ENCODE data around the gene KRT8. TPM values are rescaled to one million over a fixed set of nuclear protein-coding genes. Genes with fewer than 3 reads are reported as not detected.

The KRT8 gene
- total and polyA plus RNA-seq, 5 donors from 2014 or later: 0.13 to 0.73 TPM; not detected in 3

- H3K4me1 ChIP-seq (ENCODE audit: control insufficient read depth, insufficient read depth, low read length, poor library complexity, severe bottlenecking): no peaks in the 10 kb centered on the region
- no peaks in the 10 kb centered on the region for H3K36me3 Mint-ChIP-seq
- DNase-seq: no peak
These were observed 24.7 kb upstream of the KRT8 start for GRCh38 chr12:52929538-52929937.

GRCh38 chr12:52927964-52928363 lies 23.1 kb upstream of the KRT8 start:
- Histone ChIP-seq H3K27ac (ENCODE audit: insufficient read depth, low read length, poor library complexity, severe bottlenecking) (no peak overlapping the region), H3K36me3 (ENCODE audit: control insufficient read depth, insufficient read depth, low read length) (no peaks in the 10 kb centered on the region), H3K27me3 (ENCODE audit: control insufficient read depth, insufficient read depth, low read length) (no peaks in the 10 kb centered on the region), H3K9me3 (ENCODE audit: control insufficient read depth in 2 of 2, low read length in 2 of 2) (no peaks in the 10 kb centered on the region), H3K4me3 (ENCODE audit: low read depth, low read length) (no peak overlapping the region), H3K4me1 (ENCODE audit: control insufficient read depth, insufficient read depth, low read length, poor library complexity, severe bottlenecking) (no peaks in the 10 kb centered on the region)
- peaks cover 0 to 1% (median 0%) of the 10 kb centered on the region in 7 donors for H3K9me3 Mint-ChIP-seq
- ATAC-seq (ENCODE audit: low read depth in 2 of 2) (no peak), DNase-seq (no peak)
- peaks cover 9% of the 10 kb centered on the region for H3K27me3 Mint-ChIP-seq
- H3K4me1 Mint-ChIP-seq: no peaks in the 10 kb centered on the region
- H3K36me3 Mint-ChIP-seq: no peaks in the 10 kb centered on the region
- H3K4me3 Mint-ChIP-seq: no peak overlapping the region
- no peak overlapping the region for H3K27ac Mint-ChIP-seq

More at GRCh38 chr12:52929538-52929937, 24.7 kb upstream of the KRT8 start:
- no peak overlapping the region for H3K27ac ChIP-seq (ENCODE audit: insufficient read depth, low read length, poor library complexity, severe bottlenecking)
- Mint-ChIP-seq H3K27ac (no peak overlapping the region), H3K9me3 (peaks cover 0 to 1% (median 0%) of the 10 kb centered on the region in 7 donors), H3K4me3 (no peak overlapping the region), H3K4me1 (no peaks in the 10 kb centered on the region), H3K27me3 (peaks cover 9% of the 10 kb centered on the region)
- H3K9me3 ChIP-seq (ENCODE audit: control insufficient read depth in 2 of 2, low read length in 2 of 2): no peaks in the 10 kb centered on the region
- no peak for ATAC-seq (ENCODE audit: low read depth in 2 of 2)
- no peaks in the 10 kb centered on the region for H3K36me3 ChIP-seq (ENCODE audit: control insufficient read depth, insufficient read depth, low read length)
- H3K27me3 ChIP-seq (ENCODE audit: control insufficient read depth, insufficient read depth, low read length): no peaks in the 10 kb centered on the region
- no peak overlapping the region for H3K4me3 ChIP-seq (ENCODE audit: low read depth, low read length)

DNA sequence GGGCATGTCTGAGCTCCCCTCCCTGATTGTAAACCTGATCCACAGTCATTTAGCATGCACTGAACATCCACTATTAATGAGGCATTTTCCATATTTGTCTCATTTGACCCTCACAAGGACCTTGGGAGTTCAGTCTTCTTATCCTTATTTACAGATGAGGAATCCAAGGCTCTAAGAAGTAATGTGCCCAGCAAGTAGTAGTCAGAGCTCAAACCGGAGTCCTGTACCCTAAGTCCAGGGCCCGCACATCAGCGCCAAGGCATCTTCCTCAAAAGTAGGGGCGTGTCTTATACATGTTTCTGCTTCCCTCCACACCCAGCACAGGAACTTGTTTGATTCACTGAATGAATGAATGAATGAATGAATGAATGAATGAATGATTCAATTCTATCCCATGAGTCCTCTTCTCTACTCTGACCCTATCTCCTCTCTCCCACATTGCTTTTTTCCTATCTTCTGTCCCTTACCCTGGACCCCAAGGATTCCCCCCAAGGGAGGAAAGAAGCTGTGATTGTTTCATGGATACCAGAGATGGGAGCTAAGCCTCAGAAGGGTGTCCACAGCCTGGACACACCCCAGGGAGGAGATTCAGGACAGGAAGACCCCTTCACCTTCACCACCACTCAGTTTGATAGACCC lies 21.8 kb upstream of the KRT8 start:
- H3K4me1 Mint-ChIP-seq: no peaks in the 10 kb centered on the region
- H3K36me3 Mint-ChIP-seq: no peaks in the 10 kb centered on the region
- Histone ChIP-seq H3K9me3 (ENCODE audit: control insufficient read depth in 2 of 2, low read length in 2 of 2) (no peaks in the 10 kb centered on the region), H3K27me3 (ENCODE audit: control insufficient read depth, insufficient read depth, low read length) (no peaks in the 10 kb centered on the region), H3K4me3 (ENCODE audit: low read depth, low read length) (no peak overlapping the region), H3K4me1 (ENCODE audit: control insufficient read depth, insufficient read depth, low read length, poor library complexity, severe bottlenecking) (no peaks in the 10 kb centered on the region), H3K27ac (ENCODE audit: insufficient read depth, low read length, poor library complexity, severe bottlenecking) (no peak overlapping the region), H3K36me3 (ENCODE audit: control insufficient read depth, insufficient read depth, low read length) (no peaks in the 10 kb centered on the region)
- no peak for DNase-seq
- H3K27me3 Mint-ChIP-seq: peaks cover 10% of the 10 kb centered on the region
- no peak overlapping the region for H3K27ac Mint-ChIP-seq
- no peak overlapping the region for H3K4me3 Mint-ChIP-seq
- H3K9me3 Mint-ChIP-seq: peaks cover 0 to 1% (median 0%) of the 10 kb centered on the region in 7 donors
- ATAC-seq (ENCODE audit: low read depth in 2 of 2): no peak

DNA sequence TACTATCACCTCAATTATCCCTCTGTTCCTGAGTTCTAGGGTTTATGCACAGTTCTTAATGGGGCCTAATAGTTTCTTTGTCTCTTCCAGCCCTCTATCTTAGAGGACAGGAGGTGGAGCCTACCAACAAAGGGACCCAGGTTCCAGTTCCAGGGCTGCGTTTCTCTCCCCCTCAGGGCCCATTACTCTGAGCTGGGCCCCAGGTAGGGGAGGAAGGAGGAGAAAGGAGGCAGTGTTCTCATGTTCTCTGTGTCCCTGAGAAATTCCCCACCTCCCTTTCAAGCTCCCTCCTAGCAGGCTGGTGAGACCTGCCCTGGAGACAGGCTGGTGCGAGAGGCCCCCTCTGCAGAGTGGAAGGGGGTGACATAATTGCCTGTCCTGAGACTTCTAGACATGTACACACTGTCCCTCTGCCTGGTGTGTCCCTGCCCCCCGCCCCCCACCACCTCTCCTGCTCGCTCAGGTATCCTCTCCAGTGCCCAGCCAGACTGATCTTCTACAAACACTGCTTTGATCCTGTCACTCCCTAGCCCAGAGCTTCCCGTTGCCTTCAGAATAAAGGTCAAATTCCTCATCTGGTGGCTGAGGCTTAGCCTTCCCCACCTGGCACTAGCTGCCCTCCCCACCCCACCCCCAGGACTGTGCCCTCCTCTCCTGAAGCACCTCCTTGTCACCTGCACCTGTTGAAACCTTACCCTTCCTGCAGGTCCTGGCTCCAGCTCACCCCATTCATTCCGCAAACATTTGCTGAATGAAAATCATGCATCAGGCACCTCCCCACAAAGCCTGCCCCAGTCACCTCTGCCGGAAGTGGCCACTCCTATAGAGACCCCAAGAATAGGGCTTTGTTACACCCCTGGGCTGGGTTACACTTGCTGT lies 21.1 kb upstream of the KRT8 start:
- no peaks in the 10 kb centered on the region for H3K36me3 Mint-ChIP-seq
- no peaks in the 10 kb centered on the region for H3K36me3 ChIP-seq (ENCODE audit: control insufficient read depth, insufficient read depth, low read length)
- H3K27me3 Mint-ChIP-seq: peaks cover 13% of the 10 kb centered on the region
- H3K9me3 Mint-ChIP-seq: peaks cover 0 to 1% (median 0%) of the 10 kb centered on the region in 7 donors
- no peak overlapping the region for H3K4me3 ChIP-seq (ENCODE audit: low read depth, low read length)
- DNase-seq: no peak
- H3K4me1 Mint-ChIP-seq: no peaks in the 10 kb centered on the region
- H3K9me3 ChIP-seq (ENCODE audit: control insufficient read depth in 2 of 2, low read length in 2 of 2): no peaks in the 10 kb centered on the region
- no peaks in the 10 kb centered on the region for H3K4me1 ChIP-seq (ENCODE audit: control insufficient read depth, insufficient read depth, low read length, poor library complexity, severe bottlenecking)
- no peak overlapping the region for H3K27ac Mint-ChIP-seq
- ATAC-seq (ENCODE audit: low read depth in 2 of 2): no peak
- no peak overlapping the region for H3K4me3 Mint-ChIP-seq
- H3K27me3 ChIP-seq (ENCODE audit: control insufficient read depth, insufficient read depth, low read length): no peaks in the 10 kb centered on the region
- H3K27ac ChIP-seq (ENCODE audit: insufficient read depth, low read length, poor library complexity, severe bottlenecking): no peak overlapping the region

GRCh38 chr12:52924764-52925716 lies 20.2 kb upstream of the KRT8 start:
- H3K9me3 ChIP-seq (ENCODE audit: control insufficient read depth in 2 of 2, low read length in 2 of 2): no peaks in the 10 kb centered on the region
- H3K27ac Mint-ChIP-seq: no peak overlapping the region
- H3K4me1 Mint-ChIP-seq: no peaks in the 10 kb centered on the region
- H3K27ac ChIP-seq (ENCODE audit: insufficient read depth, low read length, poor library complexity, severe bottlenecking): no peak overlapping the region
- no peaks in the 10 kb centered on the region for H3K27me3 ChIP-seq (ENCODE audit: control insufficient read depth, insufficient read depth, low read length)
- H3K9me3 Mint-ChIP-seq: peaks cover 0 to 1% (median 0%) of the 10 kb centered on the region in 7 donors
- H3K4me3 ChIP-seq (ENCODE audit: low read depth, low read length): no peak overlapping the region
- ATAC-seq (ENCODE audit: low read depth in 2 of 2) (no peak), DNase-seq (no peak)
- no peaks in the 10 kb centered on the region for H3K36me3 ChIP-seq (ENCODE audit: control insufficient read depth, insufficient read depth, low read length)
- H3K27me3 Mint-ChIP-seq: peaks cover 12% of the 10 kb centered on the region
- no peaks in the 10 kb centered on the region for H3K4me1 ChIP-seq (ENCODE audit: control insufficient read depth, insufficient read depth, low read length, poor library complexity, severe bottlenecking)
- H3K36me3 Mint-ChIP-seq: no peaks in the 10 kb centered on the region
- no peak overlapping the region for H3K4me3 Mint-ChIP-seq

- Mint-ChIP-seq H3K36me3 (no peaks in the 10 kb centered on the region), H3K27ac (peak overlapping the region in 1 of 3 donors; percentile 4), H3K27me3 (peaks cover 4% of the 10 kb centered on the region), H3K9me3 (no peaks in the 10 kb centered on the region), H3K4me3 (no peak overlapping the region), H3K4me1 (no peaks in the 10 kb centered on the region)
- H3K27ac ChIP-seq (ENCODE audit: insufficient read depth, low read length, poor library complexity, severe bottlenecking): no peak overlapping the region
- H3K4me3 ChIP-seq (ENCODE audit: low read depth, low read length): no peak overlapping the region
- no peaks in the 10 kb centered on the region for H3K4me1 ChIP-seq (ENCODE audit: control insufficient read depth, insufficient read depth, low read length, poor library complexity, severe bottlenecking)
- DNase-seq (no peak), ATAC-seq (ENCODE audit: low read depth in 2 of 2) (no peak)
- no peaks in the 10 kb centered on the region for H3K27me3 ChIP-seq (ENCODE audit: control insufficient read depth, insufficient read depth, low read length)
- no peaks in the 10 kb centered on the region for H3K36me3 ChIP-seq (ENCODE audit: control insufficient read depth, insufficient read depth, low read length)
- H3K9me3 ChIP-seq (ENCODE audit: control insufficient read depth in 2 of 2, low read length in 2 of 2): no peaks in the 10 kb centered on the region
These were observed 16.8 kb upstream of the KRT8 start for GRCh38 chr12:52921488-52922165.

- H3K27me3 ChIP-seq (ENCODE audit: control insufficient read depth, insufficient read depth, low read length): no peaks in the 10 kb centered on the region
- H3K9me3 ChIP-seq (ENCODE audit: control insufficient read depth in 2 of 2, low read length in 2 of 2): no peaks in the 10 kb centered on the region
- ATAC-seq (ENCODE audit: low read depth in 2 of 2): no peak
- no peak overlapping the region for H3K27ac Mint-ChIP-seq
- no peak overlapping the region for H3K4me3 Mint-ChIP-seq
- no peaks in the 10 kb centered on the region for H3K36me3 Mint-ChIP-seq
- no peaks in the 10 kb centered on the region for H3K4me1 Mint-ChIP-seq
- no peak overlapping the region for H3K27ac ChIP-seq (ENCODE audit: insufficient read depth, low read length, poor library complexity, severe bottlenecking)
- H3K4me3 ChIP-seq (ENCODE audit: low read depth, low read length): no peak overlapping the region
- peaks cover 6% of the 10 kb centered on the region for H3K27me3 Mint-ChIP-seq
- DNase-seq: no peak
- no peaks in the 10 kb centered on the region for H3K36me3 ChIP-seq (ENCODE audit: control insufficient read depth, insufficient read depth, low read length)
- no peaks in the 10 kb centered on the region for H3K4me1 ChIP-seq (ENCODE audit: control insufficient read depth, insufficient read depth, low read length, poor library complexity, severe bottlenecking)
- H3K9me3 Mint-ChIP-seq: no peaks in the 10 kb centered on the region
These were observed 16.1 kb upstream of the KRT8 start for GRCh38 chr12:52920937-52921336.

Data from CD4-positive, CD25-positive, alpha-beta regulatory T cell (primary cell).